ENCODE measurements around the gene ZNF416.

Gene ZNF416

DNA sequence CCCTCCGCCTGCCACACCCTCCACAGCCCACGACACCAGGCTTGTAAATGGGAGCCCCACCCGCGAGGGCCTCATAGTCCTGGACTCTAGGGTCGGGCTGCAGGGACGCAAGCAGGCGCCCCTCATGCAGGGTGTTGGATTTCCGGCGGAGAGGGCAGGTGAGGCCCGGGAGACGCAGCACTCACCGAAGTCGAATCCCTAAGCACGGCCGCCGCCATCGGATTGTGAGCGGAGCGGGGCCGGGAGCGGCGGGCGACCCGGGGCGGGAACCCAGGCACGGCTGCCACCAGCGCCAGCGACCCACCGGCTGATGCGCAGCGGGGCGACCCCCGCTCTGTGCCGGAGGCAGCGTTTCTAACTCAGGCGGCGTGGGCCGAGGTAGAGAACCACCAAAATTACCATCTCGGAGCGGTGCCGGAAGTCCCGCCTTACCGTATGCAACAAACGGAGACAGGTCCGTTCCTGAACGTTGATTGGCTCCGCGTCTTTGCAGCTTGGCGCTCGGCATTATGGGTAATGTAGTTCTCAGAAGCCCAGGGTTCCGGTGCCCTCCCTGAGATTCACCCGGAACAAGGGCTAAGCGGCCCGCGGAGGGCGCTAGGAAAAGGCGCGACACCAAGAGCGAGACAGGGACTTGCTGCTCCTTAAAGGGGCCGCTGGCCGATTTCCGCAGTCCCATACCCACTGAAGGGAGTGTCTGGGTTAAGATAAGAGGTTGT lies at the start of gene ZNF416:
Gene ZNF416, minus strand, starts transcription at position 425 of the 719 bp plus-strand sequence. Its CDS starts 207 bp downstream, at position 218.
- peak; percentile 99 for DNase-seq

DNA sequence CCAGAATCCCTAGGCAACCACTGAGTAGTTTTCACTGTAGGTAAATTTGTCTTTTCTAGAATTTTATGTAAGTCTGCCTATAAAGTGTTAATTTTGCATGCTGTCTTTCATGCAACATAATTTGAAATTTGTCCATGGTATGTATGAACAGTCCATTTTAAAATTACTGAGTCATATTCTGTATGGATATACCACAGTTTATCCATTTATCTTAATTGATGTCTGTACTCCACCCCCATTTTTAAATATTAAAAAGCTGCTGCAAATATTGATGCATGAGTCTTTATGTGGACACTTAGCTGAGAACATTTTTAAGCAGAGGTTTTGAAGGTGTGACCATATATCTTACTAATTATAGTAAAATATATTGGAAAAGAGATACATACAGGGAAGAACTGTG lies 44.4 kb upstream of the ZNF416 start:
- DNase-seq = no peak

GRCh38 chr19:57620673-57621348 lies 42.1 kb upstream of the ZNF416 start:
- DNase-seq = no peak

DNA sequence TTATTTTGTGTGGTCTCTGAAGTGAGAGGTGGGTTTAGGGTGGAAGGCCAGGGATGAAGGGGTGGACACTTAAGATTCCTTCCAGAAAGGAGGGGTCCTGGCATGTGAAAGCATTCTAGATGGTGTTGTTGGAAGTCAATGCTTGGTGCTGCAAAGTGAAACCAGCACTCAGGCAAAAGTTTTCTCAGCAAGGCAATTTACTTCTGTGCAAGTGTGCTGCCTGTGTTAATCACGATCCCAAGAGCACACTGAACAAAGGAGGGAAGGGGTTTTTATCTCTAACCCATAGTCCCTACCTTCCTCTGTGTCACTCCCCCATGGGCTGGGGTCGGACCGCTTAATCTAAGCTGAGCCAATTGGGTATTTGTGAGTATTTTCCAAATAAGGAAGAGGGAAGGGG lies 36.6 kb upstream of the ZNF416 start:
- DNase-seq = no peak

DNA sequence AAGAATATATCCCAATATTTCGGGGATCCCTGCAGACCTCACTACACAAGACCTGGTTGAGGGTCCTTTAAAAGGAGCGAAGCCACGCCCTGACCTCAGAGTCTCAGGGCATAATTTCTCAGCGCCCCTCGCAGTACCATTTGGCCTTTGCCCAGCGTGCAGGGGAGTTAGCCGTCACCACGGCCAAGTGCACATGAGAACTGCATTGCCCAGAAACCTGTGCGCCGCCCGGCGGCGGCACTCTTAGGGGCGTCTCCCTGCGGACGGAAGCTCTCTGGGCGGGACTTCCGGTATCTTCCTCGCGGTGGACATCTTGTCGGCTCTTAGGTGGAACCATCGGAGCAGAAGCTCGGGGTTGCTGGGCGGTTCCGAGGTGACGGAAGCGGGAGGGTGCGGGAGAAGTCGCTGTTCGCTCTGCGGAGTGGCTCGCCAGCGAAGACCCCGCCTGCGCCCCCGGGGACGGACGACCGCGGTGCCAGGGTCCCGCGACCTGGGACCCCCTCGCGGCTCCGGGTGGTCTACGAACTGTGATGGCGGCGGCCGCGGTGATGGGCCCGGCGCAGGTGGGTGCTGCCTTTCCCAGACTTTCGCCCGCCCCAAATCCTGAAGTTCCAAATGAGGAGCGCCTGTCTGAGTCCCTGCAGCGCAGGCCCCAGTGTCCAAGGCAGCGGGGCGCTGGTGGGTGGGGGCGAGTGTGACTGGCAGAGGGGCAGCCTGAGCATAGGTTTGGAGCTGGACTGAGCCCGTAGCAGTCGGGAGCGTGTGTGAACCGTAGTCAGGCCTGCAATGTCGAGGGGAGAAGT lies 35.4 kb upstream of the ZNF416 start, which contains the start of gene ZNF134:
Gene ZNF134, plus strand, starts transcription at position 302 of the 803 bp plus-strand sequence. CDS start 5,227 bp downstream, outside the sequence.
- DNase-seq = peak; percentile 90

GRCh38 chr19:57611113-57611512 lies 32.4 kb upstream of the ZNF416 start:
- DNase-seq = no peak

DNA sequence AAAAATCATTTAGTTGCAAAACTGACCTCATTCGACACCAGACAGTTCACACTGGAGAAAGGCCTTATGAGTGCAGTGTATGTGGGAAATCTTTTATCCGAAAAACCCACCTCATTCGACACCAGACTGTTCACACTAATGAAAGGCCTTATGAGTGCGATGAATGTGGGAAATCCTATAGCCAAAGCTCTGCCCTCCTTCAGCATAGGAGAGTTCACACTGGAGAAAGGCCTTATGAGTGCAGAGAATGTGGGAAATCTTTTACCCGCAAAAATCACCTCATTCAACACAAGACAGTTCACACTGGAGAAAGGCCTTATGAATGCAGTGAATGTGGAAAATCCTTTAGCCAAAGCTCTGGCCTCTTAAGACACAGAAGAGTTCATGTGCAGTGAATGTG lies 28.2 kb upstream of the ZNF416 start:
- DNase-seq = no peak

DNA sequence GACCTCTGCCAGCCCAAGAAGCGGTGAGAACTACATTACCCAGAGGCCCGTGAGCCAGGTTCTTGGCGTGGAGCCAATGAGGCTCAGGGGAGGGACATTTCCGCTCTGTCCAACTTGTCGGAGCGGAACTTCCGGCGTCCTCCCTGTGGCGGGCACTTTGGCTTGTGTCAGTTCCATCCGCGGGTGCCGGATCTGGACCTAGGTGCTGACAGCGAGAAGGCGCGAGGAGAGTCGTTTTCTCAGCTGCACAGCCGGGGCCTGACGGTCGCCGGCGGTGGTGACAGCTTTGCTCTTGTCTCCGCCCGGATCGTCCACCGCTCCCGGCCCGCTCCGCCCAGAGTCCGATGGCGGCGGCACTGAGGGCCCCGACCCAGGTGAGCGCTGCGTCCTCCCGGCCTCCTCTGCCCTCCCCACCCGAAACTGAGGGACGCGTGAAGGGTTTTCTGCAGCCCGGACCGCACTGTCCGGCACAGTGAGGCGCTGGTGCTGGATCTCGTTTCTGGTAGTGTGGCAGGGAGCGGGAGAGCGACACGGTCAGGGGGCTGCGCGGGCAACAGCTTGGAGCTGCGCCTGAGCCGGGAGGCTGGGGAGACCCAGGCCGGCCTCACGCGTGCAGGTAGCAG lies 21.2 kb upstream of the ZNF416 start, which contains the start of gene ZNF530:
Gene ZNF530, plus strand, starts transcription at position 125 of the 623 bp plus-strand sequence. CDS start 4,461 bp downstream, outside the sequence.
- DNase-seq = peak; percentile 92

DNA sequence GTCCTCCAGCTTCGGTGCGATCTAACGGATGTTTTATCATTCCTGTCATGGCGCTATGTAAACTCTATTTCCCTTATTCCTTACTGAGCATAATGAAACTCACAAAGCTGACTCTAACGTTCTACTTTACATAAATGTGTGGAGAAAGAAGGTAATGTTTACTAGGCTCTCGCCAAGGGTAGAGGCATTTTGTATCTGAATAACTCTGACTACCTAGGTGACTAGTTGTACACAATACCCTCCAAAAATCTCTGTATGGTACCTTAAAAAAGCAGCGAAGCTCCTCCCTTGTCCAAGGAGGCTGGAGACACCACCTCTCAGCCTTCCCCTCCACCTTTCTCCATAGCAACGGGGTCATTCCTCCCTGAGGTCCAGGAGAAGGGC lies 20.7 kb upstream of the ZNF416 start:
- no peak for DNase-seq

DNA sequence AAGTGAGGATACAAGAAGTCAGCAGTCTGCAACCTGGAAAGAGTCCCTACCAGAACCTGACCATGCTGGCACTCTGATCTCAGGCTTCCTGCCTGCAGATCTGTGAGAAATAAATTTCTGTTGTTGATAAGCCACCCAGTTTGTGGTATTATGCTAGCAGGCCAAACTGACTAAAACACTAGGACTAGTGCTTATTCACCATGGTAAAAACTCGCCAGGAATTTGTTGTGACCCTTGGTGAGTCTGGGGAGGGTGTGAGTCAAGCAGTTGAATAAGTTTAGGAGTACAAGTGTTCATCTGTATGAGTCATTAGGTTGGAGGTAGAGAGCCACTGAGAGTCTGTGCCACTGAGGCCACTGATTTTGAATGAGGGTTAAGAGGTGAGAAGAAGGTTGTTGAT lies 8.8 kb upstream of the ZNF416 start:
- no peak for DNase-seq

DNA sequence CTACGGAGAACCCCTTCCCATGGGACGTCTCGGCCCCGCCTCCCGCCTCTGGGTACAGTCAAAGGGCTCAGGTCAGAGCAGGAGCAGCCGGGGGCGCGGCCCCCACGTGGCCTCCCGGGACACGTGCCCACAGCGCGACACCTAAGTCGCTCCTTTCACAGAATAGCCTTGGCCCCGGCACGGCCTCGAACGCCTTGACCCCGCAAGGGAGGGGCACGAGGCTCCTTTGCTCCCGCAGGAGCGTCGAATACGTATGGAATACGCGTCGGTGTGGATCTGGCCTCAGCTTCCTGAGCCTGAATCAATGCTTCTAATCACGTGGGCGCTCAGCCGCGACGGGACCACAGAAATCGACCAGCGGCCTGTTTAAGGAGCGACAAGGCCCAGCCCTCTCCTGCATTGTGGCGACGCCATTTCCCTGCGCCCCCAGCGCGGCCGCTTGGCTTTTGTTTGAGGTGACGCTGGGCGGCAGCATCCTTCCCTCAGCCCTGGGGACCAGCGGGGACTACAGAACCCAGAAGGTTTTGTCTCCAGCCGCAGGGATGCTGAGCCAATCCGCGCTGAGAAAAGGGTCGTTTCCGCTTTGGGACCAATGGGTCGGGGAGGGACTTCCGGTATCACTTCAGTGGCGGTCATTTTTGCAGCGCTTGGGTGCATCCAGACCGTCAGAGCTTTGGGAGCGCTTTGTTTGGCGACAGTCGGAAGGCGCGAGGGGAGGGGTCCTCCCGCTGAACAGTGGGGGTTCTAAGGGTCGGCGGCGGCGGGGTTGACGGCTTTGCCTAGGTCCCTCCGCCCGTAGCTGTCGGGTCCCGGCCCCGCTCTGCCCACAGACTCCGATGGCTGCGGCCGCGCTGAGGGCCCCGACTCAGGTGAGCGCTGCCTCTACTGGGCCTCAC lies 5.1 kb upstream of the ZNF416 start, which contains the start of gene ZIK1:
Gene ZIK1, plus strand, starts transcription at position 625 of the 896 bp plus-strand sequence. Its CDS starts 212 bp downstream, at position 837.
- peak; percentile 84 for DNase-seq

DNA sequence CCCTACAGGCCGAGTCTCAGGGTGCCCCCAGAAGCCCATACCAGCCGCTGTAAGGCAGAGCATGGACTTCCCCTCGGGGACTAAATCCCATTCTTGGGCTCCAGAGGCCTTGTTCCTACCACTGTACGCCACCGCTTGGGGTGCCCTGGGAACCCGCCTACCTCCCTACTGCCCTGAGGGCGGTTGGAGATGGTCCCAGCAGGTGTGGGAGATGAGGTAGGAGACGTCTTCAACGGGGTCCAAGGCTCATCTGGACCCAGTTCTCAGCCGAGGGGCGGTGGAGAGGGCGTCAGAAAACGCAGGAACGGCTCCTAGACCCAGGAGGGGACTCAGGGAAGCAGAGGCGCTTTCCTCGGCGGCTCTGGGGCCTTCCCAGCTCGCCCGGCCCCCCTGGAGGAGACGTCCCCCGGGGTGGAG lies 4.4 kb upstream of the ZNF416 start:
- no peak for DNase-seq

DNA sequence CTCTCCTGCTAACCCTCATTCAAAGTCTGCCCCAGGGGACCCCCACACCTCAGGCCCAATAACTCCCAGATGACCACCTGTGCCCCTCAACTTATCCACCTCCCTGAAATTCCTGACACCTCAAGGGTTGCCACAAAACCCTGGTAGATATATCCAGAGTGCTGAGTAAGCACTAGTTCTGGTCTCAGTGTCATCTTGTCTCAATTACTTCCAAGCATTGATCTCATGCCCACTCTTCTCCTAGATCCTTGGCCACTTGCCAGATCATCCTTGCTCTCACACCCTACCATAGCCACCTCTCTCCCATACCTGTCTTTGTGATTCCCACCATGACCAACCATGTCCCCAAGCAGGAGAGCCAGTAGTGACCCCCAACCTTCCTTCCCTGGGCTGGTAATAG lies 2.0 kb downstream of the ZNF416 start:
- no peak for DNase-seq

DNA sequence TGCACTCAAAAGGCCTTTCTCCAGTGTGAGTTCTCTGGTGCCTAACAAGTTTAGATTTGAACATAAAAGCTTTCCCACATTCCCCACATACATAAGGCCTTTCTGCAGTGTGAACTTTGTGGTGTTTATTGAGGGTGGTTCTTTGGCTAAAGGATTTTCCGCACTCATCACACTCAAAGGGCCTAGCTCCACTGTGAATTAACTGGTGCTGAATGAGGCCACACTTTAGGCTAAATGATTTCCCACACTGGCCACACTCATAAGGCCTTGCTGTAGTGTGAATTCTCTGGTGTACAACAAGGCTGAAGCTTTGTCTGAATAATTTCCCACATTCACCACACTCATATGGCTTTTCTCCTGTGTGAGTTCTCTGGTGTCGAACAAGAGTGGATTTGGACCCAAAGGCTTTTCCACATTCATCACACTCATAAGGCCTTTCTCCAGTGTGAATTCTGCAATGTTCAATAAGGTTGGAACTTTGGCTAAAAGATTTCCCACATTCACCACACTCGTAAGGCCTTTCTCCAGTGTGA lies 6.2 kb downstream of the ZNF416 start:
- no peak for DNase-seq

DNA sequence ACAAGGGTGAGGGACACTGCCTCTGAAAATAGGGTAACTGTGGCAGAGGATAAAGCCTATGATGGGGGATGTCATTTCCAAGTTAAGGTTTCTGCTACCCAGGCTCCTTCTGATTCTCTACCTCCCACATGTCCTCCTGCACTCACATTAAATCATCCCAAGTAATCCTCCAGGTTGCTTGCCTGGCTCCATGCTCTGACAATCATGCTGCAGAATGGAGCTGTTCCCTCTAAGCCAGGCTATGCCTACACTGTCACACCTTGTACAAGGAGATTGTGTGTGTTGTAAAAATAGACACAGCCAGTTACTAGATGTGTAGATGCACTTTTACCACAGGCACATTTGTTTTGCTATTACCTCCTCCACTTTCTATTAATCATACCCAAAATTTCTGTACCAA lies 8.0 kb downstream of the ZNF416 start:
- no peak for DNase-seq

DNA sequence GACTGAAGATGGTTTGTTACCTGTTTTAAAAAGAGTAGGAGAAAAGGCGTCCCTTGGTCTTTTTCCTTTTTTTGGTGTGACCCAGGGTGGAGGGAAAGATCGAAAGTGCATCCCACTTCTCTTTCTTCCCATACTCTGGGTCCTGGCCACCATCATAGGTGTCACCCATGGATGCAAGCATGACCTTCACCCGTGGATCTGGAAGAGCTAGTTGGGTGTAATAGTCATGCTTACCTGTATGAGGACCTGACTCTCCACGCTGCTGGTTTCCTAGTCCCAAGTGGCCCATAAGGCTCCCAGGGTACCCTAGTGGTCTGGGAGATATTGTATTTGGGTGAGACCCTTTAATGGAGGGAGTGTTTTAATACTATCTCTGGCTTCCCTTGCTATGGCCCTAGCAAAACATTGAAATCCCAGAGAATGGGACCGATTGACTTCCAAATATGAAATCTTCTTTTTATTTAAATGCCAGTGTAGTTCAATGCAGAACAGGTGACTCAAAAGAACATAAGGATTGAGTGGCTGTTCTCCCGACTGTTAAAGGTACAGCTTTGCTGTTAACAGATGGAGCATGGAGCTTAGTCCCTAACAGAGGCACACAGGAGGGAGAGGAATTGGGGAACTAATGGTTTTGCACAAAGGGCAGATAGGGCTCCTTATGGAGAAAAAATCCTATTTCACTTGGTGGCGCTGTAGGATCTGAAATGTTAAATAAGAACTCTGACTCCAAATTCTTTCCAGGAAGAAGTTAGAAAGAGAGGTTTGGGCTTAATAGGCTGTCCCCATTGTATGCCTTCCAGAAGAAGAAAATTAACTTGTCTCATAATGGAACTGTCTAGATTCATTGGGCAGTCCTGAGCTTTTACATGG lies 12.1 kb downstream of the ZNF416 start:
- DNase-seq = peak; percentile 18

GRCh38 chr19:57563547-57563946 lies 15.2 kb downstream of the ZNF416 start:
- no peak for DNase-seq

DNA sequence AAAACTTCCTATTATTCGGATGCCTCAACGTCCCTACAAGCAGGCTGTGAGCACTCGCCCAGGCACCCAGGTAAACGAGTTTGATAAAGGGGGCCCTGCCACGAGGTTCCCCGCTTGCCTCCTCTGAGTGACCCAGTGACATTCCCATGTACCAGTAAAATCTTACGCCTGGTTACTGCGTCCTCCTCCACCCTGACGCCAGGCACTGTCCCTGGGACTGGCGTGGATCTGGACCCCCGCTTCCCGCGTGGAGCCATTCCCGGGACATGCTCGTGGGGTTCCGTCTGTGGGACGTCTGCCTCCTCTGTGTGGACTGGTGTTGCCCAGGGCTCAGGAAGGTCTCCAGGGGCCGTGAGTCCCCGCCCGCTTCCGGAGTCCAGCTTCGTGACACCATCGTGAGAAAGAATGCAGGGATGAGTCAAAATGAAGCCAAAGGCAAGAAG lies 18.6 kb downstream of the ZNF416 start:
- no peak for DNase-seq

DNA sequence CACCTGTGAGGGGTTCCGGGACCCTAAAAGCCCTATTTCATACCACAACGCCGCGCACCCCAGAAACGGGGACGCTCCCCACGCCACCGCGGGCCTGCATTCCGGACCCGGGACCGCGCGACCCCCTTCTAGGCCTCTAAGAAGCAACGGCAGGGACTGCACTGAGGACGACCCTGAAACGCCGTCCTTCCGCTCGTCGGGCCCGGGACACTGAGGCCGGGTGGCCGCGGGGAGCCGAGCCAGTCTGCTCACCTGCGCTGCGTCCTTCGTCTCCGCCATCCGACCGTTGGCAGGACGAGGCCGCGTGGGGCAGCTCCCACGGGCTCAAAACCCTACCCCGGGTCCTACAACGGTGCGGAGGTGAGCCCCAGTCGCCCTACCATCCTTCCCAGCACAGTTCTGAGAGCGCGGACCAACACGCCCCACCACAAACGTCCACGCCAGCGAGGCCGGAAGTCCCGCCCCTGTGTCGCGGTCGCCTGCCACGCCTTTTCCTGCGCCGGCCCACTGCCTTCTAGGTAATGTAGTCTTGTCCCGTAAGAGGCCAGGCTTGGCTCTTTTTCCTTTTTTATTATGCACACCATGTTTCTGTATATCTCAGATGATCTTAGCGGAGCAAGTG lies 19.2 kb downstream of the ZNF416 start, which contains the start of gene ZNF550:
Gene ZNF550, minus strand, starts transcription at position 460 of the 622 bp plus-strand sequence. Its CDS starts 181 bp downstream, at position 279.
- DNase-seq = peak; percentile 73

DNA sequence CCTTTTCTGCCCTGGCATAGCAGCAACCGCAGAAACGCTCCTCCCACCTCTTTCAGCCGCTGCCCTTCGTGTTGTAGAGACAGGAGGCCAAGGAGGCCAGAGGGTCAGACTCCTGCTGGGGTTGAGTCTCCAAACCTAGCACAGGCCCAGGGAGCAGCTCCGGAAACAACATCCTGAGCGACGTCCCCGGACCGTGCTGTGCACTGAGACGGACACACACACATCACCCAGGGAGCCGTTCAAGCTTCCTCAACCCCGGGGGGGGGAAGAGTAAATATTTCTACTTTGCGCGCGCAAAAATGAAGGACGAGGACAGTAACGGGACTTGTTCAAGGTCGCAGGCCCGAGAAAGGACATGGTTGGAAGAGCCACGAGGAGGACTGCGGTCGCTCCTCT lies 19.7 kb downstream of the ZNF416 start:
- peak; percentile 4 for DNase-seq
